IPS-11a (cell line): ENCODE measurements around the gene ATG5.

Experiments
- H3K4me3 ChIP-seq: one replicate; pipeline ENCODE4 v1.5.1; 2013; ENCODE audit warnings: low read depth, low read length, control low read depth

ATG5 gene

GRCh38 chr6:106226676-106227075 lies 98.9 kb downstream of the ATG5 start:
- no peak overlapping the region for H3K4me3 ChIP-seq

GRCh38 chr6:106225581-106225980 lies 100.0 kb downstream of the ATG5 start:
- no peak overlapping the region for H3K4me3 ChIP-seq

GRCh38 chr6:106223300-106223930 lies 102.1 kb downstream of the ATG5 start:
- H3K4me3 ChIP-seq = no peak overlapping the region

GRCh38 chr6:106220485-106220884 lies 105.1 kb downstream of the ATG5 start:
- no peak overlapping the region for H3K4me3 ChIP-seq

- H3K4me3 ChIP-seq = no peak overlapping the region
Measured at GRCh38 chr6:106216527-106216926, 109.0 kb downstream of the ATG5 start.

GRCh38 chr6:106215608-106216007 lies 110.0 kb downstream of the ATG5 start:
- no peak overlapping the region for H3K4me3 ChIP-seq

GRCh38 chr6:106214531-106214930 lies 111.0 kb downstream of the ATG5 start:
- no peak overlapping the region for H3K4me3 ChIP-seq

- no peak overlapping the region for H3K4me3 ChIP-seq
Measured at GRCh38 chr6:106213660-106214289, 111.8 kb downstream of the ATG5 start.

GRCh38 chr6:106212576-106212975 lies 113.0 kb downstream of the ATG5 start:
- H3K4me3 ChIP-seq = no peak overlapping the region

- H3K4me3 ChIP-seq = no peak overlapping the region
Measured at GRCh38 chr6:106206905-106207304, 118.7 kb downstream of the ATG5 start.

GRCh38 chr6:106204961-106205360 lies 120.6 kb downstream of the ATG5 start:
- no peak overlapping the region for H3K4me3 ChIP-seq

GRCh38 chr6:106199998-106200397 lies 125.6 kb downstream of the ATG5 start:
- no peak overlapping the region for H3K4me3 ChIP-seq

- H3K4me3 ChIP-seq = no peak overlapping the region
Measured at GRCh38 chr6:106199331-106199730, 126.2 kb downstream of the ATG5 start.

- H3K4me3 ChIP-seq = no peak overlapping the region
Measured at GRCh38 chr6:106197441-106197840, 128.1 kb downstream of the ATG5 start.

- no peak overlapping the region for H3K4me3 ChIP-seq
Measured at GRCh38 chr6:106194949-106195921, 130.3 kb downstream of the ATG5 start.

GRCh38 chr6:106192824-106193223 lies 132.7 kb downstream of the ATG5 start:
- H3K4me3 ChIP-seq = no peak overlapping the region

- no peak overlapping the region for H3K4me3 ChIP-seq
Measured at GRCh38 chr6:106188104-106188794, 137.3 kb downstream of the ATG5 start.

GRCh38 chr6:106187424-106187982 lies 138.1 kb downstream of the ATG5 start:
- no peak overlapping the region for H3K4me3 ChIP-seq

GRCh38 chr6:106186714-106187113 lies 138.8 kb downstream of the ATG5 start:
- no peak overlapping the region for H3K4me3 ChIP-seq

GRCh38 chr6:106186172-106186571 lies 139.4 kb downstream of the ATG5 start:
- H3K4me3 ChIP-seq = no peak overlapping the region

- H3K4me3 ChIP-seq = no peak overlapping the region
Measured at GRCh38 chr6:106185615-106186014, 139.9 kb downstream of the ATG5 start.
